ENCODE results near the gene KIF3B. TPM values are rescaled to one million over a fixed set of nuclear protein-coding genes. Genes with fewer than 3 reads are reported as not detected.

KIF3B gene
- total RNA-seq, 4 donors from 2014 or later = 21.4 to 29.0 (median 24.4) TPM

DNA sequence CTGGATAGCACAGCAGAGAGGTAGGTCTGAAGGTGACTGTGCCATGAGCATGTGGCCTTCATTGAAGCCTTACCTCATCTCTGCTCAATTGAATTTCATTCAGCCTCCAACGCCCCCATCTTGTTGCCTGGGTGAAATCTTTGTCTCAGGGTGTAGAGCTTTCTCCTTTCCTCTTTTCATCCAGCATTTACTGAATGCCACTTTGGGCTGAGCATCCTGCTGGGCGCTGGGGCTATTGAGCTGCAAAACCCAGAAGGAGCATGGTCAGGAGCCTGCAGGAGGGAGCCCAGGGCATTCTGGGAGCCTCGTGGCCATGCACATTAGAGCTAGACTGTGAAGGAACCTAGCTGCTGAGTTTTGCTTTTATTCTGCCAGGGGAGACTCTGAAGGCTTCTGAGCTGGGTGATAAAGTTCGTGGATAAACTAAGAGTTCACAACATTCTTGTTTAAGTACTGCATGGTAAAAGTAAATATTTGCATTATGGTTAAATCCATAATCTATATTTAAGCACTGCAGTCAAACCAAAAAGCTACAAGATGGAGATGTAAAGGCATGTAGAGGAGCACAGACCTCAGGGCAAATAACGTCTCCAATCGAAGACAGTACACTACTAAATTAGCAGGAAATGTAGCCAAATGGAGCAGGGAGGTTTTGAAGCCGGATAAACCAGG is 67.5 kb downstream of the KIF3B start:
- Histone ChIP-seq H3K9me3 (no peaks in the 10 kb centered on the region), H3K27me3 (no peaks in the 10 kb centered on the region), H3K27ac (no peak overlapping the region), H3K36me3 (no peaks in the 10 kb centered on the region), H3K4me3 (no peak overlapping the region), H3K4me1 (peaks cover 0 to 10% (median 0%) of the 10 kb centered on the region in 3 donors)
- TF ChIP-seq POLR2A (IDR thresholded peaks at IDR 0.05) (no peak), EP300 (IDR thresholded peaks at IDR 0.05) (no peak), POLR2AphosphoS5 (IDR thresholded peaks at IDR 0.05) (no peak)
- TF ChIP-seq, protein P1, sequence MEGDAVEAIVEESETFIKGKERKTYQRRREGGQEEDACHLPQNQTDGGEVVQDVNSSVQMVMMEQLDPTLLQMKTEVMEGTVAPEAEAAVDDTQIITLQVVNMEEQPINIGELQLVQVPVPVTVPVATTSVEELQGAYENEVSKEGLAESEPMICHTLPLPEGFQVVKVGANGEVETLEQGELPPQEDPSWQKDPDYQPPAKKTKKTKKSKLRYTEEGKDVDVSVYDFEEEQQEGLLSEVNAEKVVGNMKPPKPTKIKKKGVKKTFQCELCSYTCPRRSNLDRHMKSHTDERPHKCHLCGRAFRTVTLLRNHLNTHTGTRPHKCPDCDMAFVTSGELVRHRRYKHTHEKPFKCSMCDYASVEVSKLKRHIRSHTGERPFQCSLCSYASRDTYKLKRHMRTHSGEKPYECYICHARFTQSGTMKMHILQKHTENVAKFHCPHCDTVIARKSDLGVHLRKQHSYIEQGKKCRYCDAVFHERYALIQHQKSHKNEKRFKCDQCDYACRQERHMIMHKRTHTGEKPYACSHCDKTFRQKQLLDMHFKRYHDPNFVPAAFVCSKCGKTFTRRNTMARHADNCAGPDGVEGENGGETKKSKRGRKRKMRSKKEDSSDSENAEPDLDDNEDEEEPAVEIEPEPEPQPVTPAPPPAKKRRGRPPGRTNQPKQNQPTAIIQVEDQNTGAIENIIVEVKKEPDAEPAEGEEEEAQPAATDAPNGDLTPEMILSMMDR (IDR thresholded peaks at IDR 0.05) = no peak
- ATAC-seq = no peak
- 15 to 29% methylated on average over 5 to 6 of the region's 7 CpGs for WGBS, 2 donors (ENCODE audit: low coverage in 1 of 2)

GRCh38 chr20:32348207-32348606 is 70.8 kb downstream of the KIF3B start:
- peaks cover 0 to 10% (median 0%) of the 10 kb centered on the region in 3 donors for H3K4me1 ChIP-seq
- no peaks in the 10 kb centered on the region for H3K36me3 ChIP-seq
- no peak overlapping the region for H3K4me3 ChIP-seq
- no peaks in the 10 kb centered on the region for H3K9me3 ChIP-seq
- no peak for ATAC-seq
- H3K27me3 ChIP-seq = no peaks in the 10 kb centered on the region
- 88% methylated on average over 3 of the region's 3 CpGs for WGBS, 2 donors (ENCODE audit: low coverage in 1 of 2)
- H3K27ac ChIP-seq = no peak overlapping the region
- TF ChIP-seq POLR2AphosphoS5 (IDR thresholded peaks at IDR 0.05) (no peak), POLR2A (IDR thresholded peaks at IDR 0.05) (no peak), EP300 (IDR thresholded peaks at IDR 0.05) (no peak)
- TF ChIP-seq, protein P1 (IDR thresholded peaks at IDR 0.05) = no peak

GRCh38 chr20:32350421-32350820 is 73.0 kb downstream of the KIF3B start:
- H3K27me3 ChIP-seq = no peaks in the 10 kb centered on the region
- H3K27ac ChIP-seq = no peak overlapping the region
- no peaks in the 10 kb centered on the region for H3K36me3 ChIP-seq
- no peaks in the 10 kb centered on the region for H3K9me3 ChIP-seq
- no peak for TF ChIP-seq POLR2AphosphoS5 (IDR thresholded peaks at IDR 0.05)
- TF ChIP-seq, protein P1 (IDR thresholded peaks at IDR 0.05) = no peak
- no peak for TF ChIP-seq EP300 (IDR thresholded peaks at IDR 0.05)
- no peak for TF ChIP-seq POLR2A (IDR thresholded peaks at IDR 0.05)
- no peak overlapping the region for H3K4me3 ChIP-seq
- ATAC-seq = no peak
- 85 to 86% methylated on average over 1 to 3 of the region's 3 CpGs for WGBS, 2 donors (ENCODE audit: low coverage in 1 of 2)
- H3K4me1 ChIP-seq = peaks cover 0 to 2% (median 0%) of the 10 kb centered on the region in 3 donors

DNA sequence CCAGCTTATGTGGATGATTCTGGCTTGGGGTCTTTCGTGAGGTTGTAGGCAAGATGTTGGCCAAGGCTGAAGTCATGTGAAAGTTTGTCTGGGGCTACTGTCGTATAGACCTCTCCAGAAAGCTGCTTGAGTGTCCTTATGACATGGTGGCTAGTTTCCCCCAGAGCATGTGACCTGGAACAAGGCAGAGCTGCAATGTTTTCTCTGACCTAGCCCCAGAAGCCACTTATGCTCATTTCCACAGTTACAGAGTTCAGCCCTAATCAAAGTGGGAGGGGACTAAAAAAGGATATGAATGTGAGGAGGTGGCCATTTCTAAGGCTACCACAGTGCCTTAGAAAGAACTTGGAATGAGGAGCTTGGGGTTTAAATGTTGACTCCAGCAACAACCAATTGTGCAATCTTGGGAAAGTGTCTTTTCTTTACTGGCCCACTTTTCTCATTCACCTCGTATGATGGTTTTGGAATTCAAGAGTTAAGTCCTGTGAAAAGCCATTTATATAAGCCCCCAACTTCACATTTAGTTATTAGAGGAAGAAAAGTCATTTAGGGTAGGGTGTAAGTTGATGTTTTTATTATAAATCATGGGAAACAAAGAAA is 74.8 kb downstream of the KIF3B start:
- peaks cover 0 to 14% (median 12%) of the 10 kb centered on the region in 3 donors for H3K4me1 ChIP-seq
- H3K27me3 ChIP-seq = no peaks in the 10 kb centered on the region
- no peaks in the 10 kb centered on the region for H3K9me3 ChIP-seq
- no peak for ATAC-seq
- H3K27ac ChIP-seq = no peak overlapping the region
- WGBS, 2 donors (ENCODE audit: low coverage in 1 of 2) = 86% methylated on average over 3 of the region's 3 CpGs; no CpG with 5 or more reads in 1 of the 2 donors
- H3K36me3 ChIP-seq = no peaks in the 10 kb centered on the region
- TF ChIP-seq, protein P1 (IDR thresholded peaks at IDR 0.05) = no peak
- TF ChIP-seq EP300 (IDR thresholded peaks at IDR 0.05) (no peak), POLR2A (IDR thresholded peaks at IDR 0.05) (no peak), POLR2AphosphoS5 (IDR thresholded peaks at IDR 0.05) (no peak)
- no peak overlapping the region for H3K4me3 ChIP-seq
